22Rv1 (cell line): ENCODE measurements around the gene MN1.

Experiments used
- CTCF ChIP-seq: fragments of 450-650 bp; IDR thresholded peaks from 2 replicates; pipeline ENCODE4 v1.5.1; 2017; ENCODE audit warnings: mild to moderate bottlenecking
- ZFX ChIP-seq: fragments of 450-650 bp; IDR thresholded peaks from 2 replicates; pipeline ENCODE4 v1.6.1; 2017; ENCODE audit warnings: antibody characterized with exemption, borderline replicate concordance

- TF ChIP-seq CTCF (no peak), ZFX (no peak)
Observed at GRCh38 chr22:27846248-27846757, 44.7 kb upstream of the MN1 start.
